ENCODE data around the gene POU6F2. TPM values are rescaled to one million over a fixed set of nuclear protein-coding genes. Genes with fewer than 3 reads are reported as not detected.

Gene POU6F2
- total and polyA plus RNA-seq, 2 donors (not counting 1 experiment from before 2014, with no cell fraction given): under 0.01 TPM; not detected in 1

DNA sequence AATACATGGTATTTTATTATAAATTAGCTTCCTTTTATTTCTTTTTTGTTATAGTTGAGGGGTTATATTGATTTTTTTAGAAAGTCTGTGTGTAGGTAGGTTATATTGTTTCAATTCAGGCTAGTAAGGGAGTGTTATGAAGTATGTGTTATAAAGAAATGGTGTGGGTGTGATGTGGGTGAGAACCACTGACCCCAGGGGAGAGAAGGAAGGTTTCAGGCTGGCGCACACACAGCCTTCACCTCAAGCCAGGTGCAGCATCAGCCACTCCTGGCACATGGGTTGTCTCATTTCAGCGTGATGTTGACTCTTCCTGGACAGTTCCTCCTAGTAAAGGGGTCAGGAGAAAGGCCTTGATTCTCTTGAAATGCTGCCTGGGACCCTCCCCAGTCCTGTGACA lies 291.3 kb downstream of the POU6F2 start:
- Histone ChIP-seq H3K79me2 (ENCODE audit: control insufficient read depth, insufficient read depth, low read length) (no peaks in the 10 kb centered on the region), H3K4me3 (replicated peaks in 1 of 4; ENCODE audit: control extremely low read depth in 1 of 4, insufficient read depth in 1 of 4, low read depth in 3 of 4, low read length in 4 of 4) (no peak overlapping the region), H4K20me1 (ENCODE audit: control insufficient read depth, extremely low read depth, insufficient read depth, low read length) (no peaks in the 10 kb centered on the region), H3K27ac (ENCODE audit: insufficient read depth, low read length) (no peak overlapping the region), H3K9me3 (ENCODE audit: control insufficient read depth, insufficient read depth, low read depth, low read length) (no peaks in the 10 kb centered on the region), H3K4me1 (ENCODE audit: control insufficient read depth, extremely low read depth, insufficient read depth, low read length) (no peaks in the 10 kb centered on the region), H3K27me3 (ENCODE audit: control insufficient read depth, insufficient read depth, low read length) (no peaks in the 10 kb centered on the region), H2AFZ (ENCODE audit: low read length) (no peak overlapping the region), H3K36me3 (ENCODE audit: control insufficient read depth, insufficient read depth, low read length) (no peaks in the 10 kb centered on the region), H3K4me2 (ENCODE audit: extremely low read depth, insufficient read depth, low read length) (no peak overlapping the region), H3K9ac (ENCODE audit: insufficient read depth, low read length) (no peak overlapping the region)
- TF ChIP-seq EZH2 (IDR thresholded peaks at IDR 0.05; ENCODE audit: low read length, missing control alignments): no peak
- TF ChIP-seq, protein P1, sequence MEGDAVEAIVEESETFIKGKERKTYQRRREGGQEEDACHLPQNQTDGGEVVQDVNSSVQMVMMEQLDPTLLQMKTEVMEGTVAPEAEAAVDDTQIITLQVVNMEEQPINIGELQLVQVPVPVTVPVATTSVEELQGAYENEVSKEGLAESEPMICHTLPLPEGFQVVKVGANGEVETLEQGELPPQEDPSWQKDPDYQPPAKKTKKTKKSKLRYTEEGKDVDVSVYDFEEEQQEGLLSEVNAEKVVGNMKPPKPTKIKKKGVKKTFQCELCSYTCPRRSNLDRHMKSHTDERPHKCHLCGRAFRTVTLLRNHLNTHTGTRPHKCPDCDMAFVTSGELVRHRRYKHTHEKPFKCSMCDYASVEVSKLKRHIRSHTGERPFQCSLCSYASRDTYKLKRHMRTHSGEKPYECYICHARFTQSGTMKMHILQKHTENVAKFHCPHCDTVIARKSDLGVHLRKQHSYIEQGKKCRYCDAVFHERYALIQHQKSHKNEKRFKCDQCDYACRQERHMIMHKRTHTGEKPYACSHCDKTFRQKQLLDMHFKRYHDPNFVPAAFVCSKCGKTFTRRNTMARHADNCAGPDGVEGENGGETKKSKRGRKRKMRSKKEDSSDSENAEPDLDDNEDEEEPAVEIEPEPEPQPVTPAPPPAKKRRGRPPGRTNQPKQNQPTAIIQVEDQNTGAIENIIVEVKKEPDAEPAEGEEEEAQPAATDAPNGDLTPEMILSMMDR (conservative IDR thresholded peaks at IDR 0.05 in 1 of 2, IDR thresholded peaks at IDR 0.05 in 1 of 2; ENCODE audit: low read depth in 1 of 2, low read length in 2 of 2): no peak
- DNase-seq (ENCODE audit: low read depth in 2 of 2): no peak

GRCh38 chr7:39270018-39270417 lies 292.3 kb downstream of the POU6F2 start:
- H3K9me3 ChIP-seq (ENCODE audit: control insufficient read depth, insufficient read depth, low read depth, low read length): no peaks in the 10 kb centered on the region
- no peak overlapping the region for H3K4me3 ChIP-seq (replicated peaks in 1 of 4; ENCODE audit: control extremely low read depth in 1 of 4, insufficient read depth in 1 of 4, low read depth in 3 of 4, low read length in 4 of 4)
- TF ChIP-seq EZH2 (IDR thresholded peaks at IDR 0.05; ENCODE audit: low read length, missing control alignments): no peak
- TF ChIP-seq, protein P1 (conservative IDR thresholded peaks at IDR 0.05 in 1 of 2, IDR thresholded peaks at IDR 0.05 in 1 of 2; ENCODE audit: low read depth in 1 of 2, low read length in 2 of 2): no peak
- no peak overlapping the region for H2AFZ ChIP-seq (ENCODE audit: low read length)
- no peak overlapping the region for H3K4me2 ChIP-seq (ENCODE audit: extremely low read depth, insufficient read depth, low read length)
- H4K20me1 ChIP-seq (ENCODE audit: control insufficient read depth, extremely low read depth, insufficient read depth, low read length): no peaks in the 10 kb centered on the region
- H3K27ac ChIP-seq (ENCODE audit: insufficient read depth, low read length): no peak overlapping the region
- H3K79me2 ChIP-seq (ENCODE audit: control insufficient read depth, insufficient read depth, low read length): no peaks in the 10 kb centered on the region
- H3K27me3 ChIP-seq (ENCODE audit: control insufficient read depth, insufficient read depth, low read length): no peaks in the 10 kb centered on the region
- no peaks in the 10 kb centered on the region for H3K4me1 ChIP-seq (ENCODE audit: control insufficient read depth, extremely low read depth, insufficient read depth, low read length)
- no peak overlapping the region for H3K9ac ChIP-seq (ENCODE audit: insufficient read depth, low read length)
- no peak for DNase-seq (ENCODE audit: low read depth in 2 of 2)
- no peaks in the 10 kb centered on the region for H3K36me3 ChIP-seq (ENCODE audit: control insufficient read depth, insufficient read depth, low read length)

DNA sequence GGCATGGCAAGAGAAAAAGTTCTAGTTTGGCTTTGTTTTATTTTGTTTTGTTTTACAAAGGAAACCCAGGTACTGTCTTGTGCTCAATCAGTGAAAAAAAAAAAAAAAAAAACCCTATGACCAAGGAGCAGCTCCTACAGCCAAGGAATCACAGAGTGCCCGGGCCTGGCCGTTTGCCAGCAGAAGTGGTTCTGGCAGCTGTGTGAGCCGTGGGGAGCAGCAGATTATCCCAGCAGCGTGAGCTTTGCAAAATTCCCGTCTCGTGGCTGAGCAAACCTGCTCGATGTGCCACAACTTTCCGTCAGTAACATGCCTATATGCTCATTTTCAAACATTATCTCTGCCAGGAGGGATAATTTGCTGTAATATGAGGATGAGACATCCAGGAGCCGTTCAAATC lies 293.7 kb downstream of the POU6F2 start:
- DNase-seq (ENCODE audit: low read depth in 2 of 2): no peak
- H3K4me1 ChIP-seq (ENCODE audit: control insufficient read depth, extremely low read depth, insufficient read depth, low read length): no peaks in the 10 kb centered on the region
- H3K9me3 ChIP-seq (ENCODE audit: control insufficient read depth, insufficient read depth, low read depth, low read length): no peaks in the 10 kb centered on the region
- H3K9ac ChIP-seq (ENCODE audit: insufficient read depth, low read length): no peak overlapping the region
- no peak overlapping the region for H3K4me3 ChIP-seq (replicated peaks in 1 of 4; ENCODE audit: control extremely low read depth in 1 of 4, insufficient read depth in 1 of 4, low read depth in 3 of 4, low read length in 4 of 4)
- no peaks in the 10 kb centered on the region for H3K36me3 ChIP-seq (ENCODE audit: control insufficient read depth, insufficient read depth, low read length)
- no peaks in the 10 kb centered on the region for H3K27me3 ChIP-seq (ENCODE audit: control insufficient read depth, insufficient read depth, low read length)
- no peaks in the 10 kb centered on the region for H4K20me1 ChIP-seq (ENCODE audit: control insufficient read depth, extremely low read depth, insufficient read depth, low read length)
- H3K79me2 ChIP-seq (ENCODE audit: control insufficient read depth, insufficient read depth, low read length): no peaks in the 10 kb centered on the region
- TF ChIP-seq, protein P1 (conservative IDR thresholded peaks at IDR 0.05 in 1 of 2, IDR thresholded peaks at IDR 0.05 in 1 of 2; ENCODE audit: low read depth in 1 of 2, low read length in 2 of 2): no peak
- no peak overlapping the region for H3K27ac ChIP-seq (ENCODE audit: insufficient read depth, low read length)
- H2AFZ ChIP-seq (ENCODE audit: low read length): no peak overlapping the region
- H3K4me2 ChIP-seq (ENCODE audit: extremely low read depth, insufficient read depth, low read length): no peak overlapping the region

Measured in fibroblast of lung (primary cell).